Lower leg skin (tissue), 4 donors: ENCODE measurements around the gene HPGD. TPM values are rescaled to one million over a fixed set of nuclear protein-coding genes. Genes with fewer than 3 reads are reported as not detected.

ENCODE experiments used
- DNase-seq, 2 donors: peaks; one replicate each; pipeline ENCODE4 v3.0.0-alpha.2; 2019; ENCODE audit warnings: low spot score in 2 of 2
- H3K4me3 ChIP-seq: fragments of 200-600 bp; sonication (generic); 2 replicates; pipeline ENCODE4 v1.5.1; 2017; ENCODE audit warnings: mild to moderate bottlenecking, low read depth; ENCODE audit not compliant: poor library complexity, severe bottlenecking
- CTCF ChIP-seq, 3 donors: fragments of 450-650 bp; IDR thresholded peaks; one replicate each; pipeline ENCODE4 v1.5.1; 2016; ENCODE audit warnings: antibody characterized with exemption in 3 of 3, mild to moderate bottlenecking in 3 of 3, moderate library complexity in 2 of 3
- POLR2A ChIP-seq, 2 donors: fragments of 450-650 bp; IDR thresholded peaks; one replicate each; pipeline ENCODE4 v1.6.1; 2016 to 2017; ENCODE audit warnings: antibody characterized with exemption in 2 of 2, mild to moderate bottlenecking in 1 of 2, moderate library complexity in 1 of 2
- WGBS, 2 donors: methylation state at CpG; one replicate each; pipeline ENCODE4 v1.1.5; 2018; 5-methylcytosine and 5-hydroxymethylcytosine counted together
- intact Hi-C: fragments of 100-400 bp; cut with DNase I; formaldehyde crosslinking; loops from one replicate; pipeline ENCODE4 v1.15.0; 2023; ENCODE audit warnings: low total_unique reads
- total RNA-seq, 4 donors: library from RNA; depleted of rRNA; stranded (reverse); fragments of >200 nt; gene quantifications; one replicate each; pipeline ENCODE4 v1.1.0, GENCODE V29; 2016

HPGD gene
- total RNA-seq, 4 donors from 2014 or later = 173 to 253 (median 224) TPM

- intact Hi-C loops = no loop called here
- no peak for DNase-seq
- no peak overlapping the region for H3K4me3 ChIP-seq
- 58 to 60% methylated on average over 3 of the region's 3 CpGs for WGBS, 2 donors
- TF ChIP-seq POLR2A (IDR thresholded peaks at IDR 0.05) (no peak), CTCF (IDR thresholded peaks at IDR 0.05) (no peak)
These were observed 60.7 kb downstream of the HPGD start for GRCh38 chr4:174461466-174462106.

DNA sequence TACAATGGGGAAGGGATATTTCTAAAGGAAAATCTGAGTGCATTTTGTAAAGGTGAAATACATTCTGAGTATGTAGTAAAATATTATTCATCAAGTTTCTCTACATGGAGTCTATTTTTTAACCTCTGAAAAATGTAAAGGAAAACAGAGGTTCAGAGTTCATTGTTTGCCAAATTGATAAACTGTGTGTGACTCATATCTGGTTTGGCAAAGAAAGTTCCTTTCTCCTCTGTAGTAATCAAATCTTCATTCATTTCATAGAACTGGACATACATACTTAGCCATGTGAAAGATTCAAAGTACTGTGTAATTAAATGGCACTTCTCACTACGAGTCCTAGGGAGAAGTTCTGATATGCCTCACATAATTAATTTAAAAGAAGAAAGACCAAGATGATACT is 61.6 kb downstream of the HPGD start:
- no peak overlapping the region for H3K4me3 ChIP-seq
- no peak for DNase-seq
- TF ChIP-seq POLR2A (IDR thresholded peaks at IDR 0.05) (no peak), CTCF (IDR thresholded peaks at IDR 0.05) (no peak)
- intact Hi-C loops = no loop called here
- 74 to 86% methylated on average over 1 of the region's 1 CpG for WGBS, 2 donors

DNA sequence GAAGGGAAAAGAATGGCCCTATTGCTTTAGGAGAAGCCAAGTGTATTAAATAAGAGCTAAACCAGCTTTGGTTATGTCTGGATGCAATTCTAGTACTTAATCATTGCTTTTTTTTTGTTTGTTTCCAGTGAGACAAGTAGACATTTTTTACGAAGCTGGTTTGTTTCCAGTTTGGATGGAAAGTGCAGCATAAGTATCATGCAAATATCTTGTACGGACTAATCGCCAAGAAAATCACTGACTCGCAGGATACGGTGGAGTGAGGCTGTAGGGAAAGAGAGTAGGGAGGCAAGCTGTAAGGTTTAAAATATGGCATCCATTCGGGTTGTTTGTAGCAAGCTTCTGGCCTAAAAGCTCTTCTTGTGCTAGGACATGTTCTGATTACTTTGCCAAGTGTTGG is 64.8 kb downstream of the HPGD start:
- 22 to 33% methylated on average over 6 of the region's 6 CpGs for WGBS, 2 donors
- intact Hi-C loops = no loop called here
- TF ChIP-seq CTCF (IDR thresholded peaks at IDR 0.05) = no peak
- TF ChIP-seq POLR2A (IDR thresholded peaks at IDR 0.05) = no peak
- H3K4me3 ChIP-seq = no peak overlapping the region
- no peak for DNase-seq

- WGBS, 2 donors = 91 to 94% methylated on average over 6 of the region's 6 CpGs
- intact Hi-C loops = no loop called here
These were observed 67.3 kb downstream of the HPGD start for GRCh38 chr4:174454815-174455473.

GRCh38 chr4:174451718-174452296 is 70.5 kb downstream of the HPGD start:
- DNase-seq = no peak
- WGBS, 2 donors = 56 to 66% methylated on average over 2 of the region's 2 CpGs
- no peak overlapping the region for H3K4me3 ChIP-seq
- TF ChIP-seq POLR2A (IDR thresholded peaks at IDR 0.05) (no peak), CTCF (IDR thresholded peaks at IDR 0.05) (no peak)
- intact Hi-C loops = no loop called here

More at GRCh38 chr4:174454815-174455473, 67.3 kb downstream of the HPGD start:
- DNase-seq = no peak
- no peak for TF ChIP-seq POLR2A (IDR thresholded peaks at IDR 0.05)
- TF ChIP-seq CTCF (IDR thresholded peaks at IDR 0.05) = no peak
- no peak overlapping the region for H3K4me3 ChIP-seq
